Measurements from ENCODE around the gene FITM1. TPM values are rescaled to one million over a fixed set of nuclear protein-coding genes. Genes with fewer than 3 reads are reported as not detected.

Gene FITM1
- total RNA-seq, 1 experiment from 2014 or later = 0.89 TPM

DNA sequence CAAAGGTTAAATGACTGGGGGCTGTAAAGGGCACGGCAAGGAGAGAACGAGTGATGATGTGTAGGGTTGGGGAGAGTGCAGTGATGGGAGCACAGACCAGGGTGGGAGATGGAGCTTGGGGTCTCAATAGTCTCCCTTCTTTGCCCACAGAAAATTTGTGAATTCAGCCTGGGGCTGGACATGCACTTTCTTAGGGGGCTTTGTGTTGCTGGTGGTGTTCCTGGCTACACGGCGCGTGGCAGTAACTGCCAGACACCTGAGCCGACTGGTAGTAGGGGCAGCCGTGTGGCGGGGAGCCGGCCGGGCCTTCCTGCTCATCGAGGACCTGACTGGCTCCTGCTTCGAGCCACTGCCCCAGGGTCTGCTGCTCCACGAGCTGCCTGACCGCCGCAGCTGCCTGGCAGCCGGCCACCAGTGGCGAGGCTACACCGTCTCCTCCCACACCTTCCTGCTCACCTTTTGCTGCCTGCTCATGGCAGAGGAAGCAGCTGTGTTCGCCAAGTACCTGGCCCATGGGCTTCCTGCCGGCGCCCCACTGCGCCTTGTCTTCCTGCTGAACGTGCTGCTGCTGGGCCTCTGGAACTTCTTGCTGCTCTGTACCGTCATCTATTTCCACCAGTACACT, 1.7 kb downstream of the FITM1 start:
- Histone ChIP-seq H3K4me2 (ENCODE audit: low read depth, low read length, poor library complexity, severe bottlenecking) (no peak overlapping the region), H3K9ac (ENCODE audit: low read length) (no peak overlapping the region), H3K79me2 (ENCODE audit: low read length) (peaks cover 12% of the 10 kb centered on the region), H3K9me2 (replicated peaks; ENCODE audit: insufficient read depth, low read length) (no peaks in the 10 kb centered on the region), H3K27me3 (ENCODE audit: low read length) (no peaks in the 10 kb centered on the region), H4K20me1 (ENCODE audit: insufficient read depth, low read depth, low read length) (no peaks in the 10 kb centered on the region), H3K4me3 (ENCODE audit: low read length) (no peak overlapping the region), H3K27ac (ENCODE audit: low read length) (no peak overlapping the region), H3K4me1 (ENCODE audit: low read length) (peaks cover 15% of the 10 kb centered on the region), H3K9me3 (ENCODE audit: low read length) (no peaks in the 10 kb centered on the region), H2AFZ (ENCODE audit: low read length) (no peak overlapping the region), H3K36me3 (ENCODE audit: insufficient read depth, low read length) (no peaks in the 10 kb centered on the region)
- no peak for DNase-seq

DNA sequence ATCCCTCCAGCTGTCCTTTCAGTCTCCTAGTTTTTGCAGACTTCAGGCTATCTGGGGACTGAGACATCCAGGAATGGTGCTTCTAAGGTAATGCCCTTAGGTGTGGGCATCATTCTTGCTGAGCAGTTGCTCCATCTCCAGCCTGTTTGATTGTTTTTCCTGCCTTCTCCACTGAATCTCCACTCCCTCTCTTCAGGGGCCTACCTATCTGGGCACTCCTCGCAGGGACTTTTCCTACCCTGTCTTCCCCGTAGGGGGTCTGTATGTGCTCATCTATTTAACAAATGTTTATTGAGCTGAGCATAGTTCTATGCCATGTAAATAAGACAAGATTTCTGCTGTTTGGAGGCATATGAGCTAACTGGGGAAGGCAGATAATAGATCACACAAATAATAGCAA, 2.5 kb downstream of the FITM1 start:
- Histone ChIP-seq H3K9ac (ENCODE audit: low read length) (no peak overlapping the region), H3K27me3 (ENCODE audit: low read length) (no peaks in the 10 kb centered on the region), H3K79me2 (ENCODE audit: low read length) (peaks cover 19% of the 10 kb centered on the region), H3K4me2 (ENCODE audit: low read depth, low read length, poor library complexity, severe bottlenecking) (no peak overlapping the region), H3K9me3 (ENCODE audit: low read length) (no peaks in the 10 kb centered on the region), H3K27ac (ENCODE audit: low read length) (no peak overlapping the region), H2AFZ (ENCODE audit: low read length) (no peak overlapping the region), H4K20me1 (ENCODE audit: insufficient read depth, low read depth, low read length) (no peaks in the 10 kb centered on the region), H3K4me3 (ENCODE audit: low read length) (no peak overlapping the region), H3K9me2 (replicated peaks; ENCODE audit: insufficient read depth, low read length) (no peaks in the 10 kb centered on the region), H3K4me1 (ENCODE audit: low read length) (peaks cover 23% of the 10 kb centered on the region), H3K36me3 (ENCODE audit: insufficient read depth, low read length) (peaks cover 4% of the 10 kb centered on the region; the same call in 1 of the 2 replicates)
- no peak for DNase-seq

DNA sequence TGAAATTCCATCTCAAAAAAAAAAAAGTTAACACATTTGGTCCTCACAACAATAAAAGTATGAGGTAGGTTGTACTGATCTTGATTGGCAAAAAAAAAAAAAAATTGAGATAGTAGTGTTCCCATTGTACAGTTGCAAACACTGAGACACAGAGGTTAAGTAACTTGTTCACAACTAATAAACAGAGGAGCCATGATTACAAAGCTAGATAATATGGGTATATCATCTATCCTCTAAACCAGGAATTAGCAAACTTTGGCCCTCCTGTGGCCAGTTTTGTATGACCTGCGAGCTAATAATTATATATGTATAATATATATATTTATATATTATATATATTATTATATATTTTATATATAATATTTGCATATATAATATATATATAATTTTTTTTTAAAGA, 3.3 kb downstream of the FITM1 start:
- H3K4me1 ChIP-seq (ENCODE audit: low read length) = peaks cover 30% of the 10 kb centered on the region
- H3K36me3 ChIP-seq (ENCODE audit: insufficient read depth, low read length) = peaks cover 11% of the 10 kb centered on the region
- H3K4me2 ChIP-seq (ENCODE audit: low read depth, low read length, poor library complexity, severe bottlenecking) = no peak overlapping the region
- H3K79me2 ChIP-seq (ENCODE audit: low read length) = peaks cover 26% of the 10 kb centered on the region
- no peak overlapping the region for H2AFZ ChIP-seq (ENCODE audit: low read length)
- no peak overlapping the region for H3K27ac ChIP-seq (ENCODE audit: low read length)
- no peak overlapping the region for H3K4me3 ChIP-seq (ENCODE audit: low read length)
- no peaks in the 10 kb centered on the region for H4K20me1 ChIP-seq (ENCODE audit: insufficient read depth, low read depth, low read length)
- H3K9me2 ChIP-seq (replicated peaks; ENCODE audit: insufficient read depth, low read length) = no peaks in the 10 kb centered on the region
- peak; percentile 64 for DNase-seq
- H3K27me3 ChIP-seq (ENCODE audit: low read length) = no peaks in the 10 kb centered on the region
- no peaks in the 10 kb centered on the region for H3K9me3 ChIP-seq (ENCODE audit: low read length)
- H3K9ac ChIP-seq (ENCODE audit: low read length) = no peak overlapping the region

- H3K36me3 ChIP-seq (ENCODE audit: insufficient read depth, low read length) = peaks cover 23% of the 10 kb centered on the region
- H3K4me3 ChIP-seq (ENCODE audit: low read length) = peak overlapping the region; percentile 98
- peaks cover 43% of the 10 kb centered on the region for H3K79me2 ChIP-seq (ENCODE audit: low read length)
- DNase-seq = no peak
- peak overlapping the region; percentile 76 for H2AFZ ChIP-seq (ENCODE audit: low read length)
- H3K9me2 ChIP-seq (replicated peaks; ENCODE audit: insufficient read depth, low read length) = no peaks in the 10 kb centered on the region
- H3K4me2 ChIP-seq (ENCODE audit: low read depth, low read length, poor library complexity, severe bottlenecking) = peak overlapping the region; percentile 87
- no peaks in the 10 kb centered on the region for H3K27me3 ChIP-seq (ENCODE audit: low read length)
- peak overlapping the region; percentile 54 for H3K27ac ChIP-seq (ENCODE audit: low read length)
- peaks cover 42% of the 10 kb centered on the region for H3K4me1 ChIP-seq (ENCODE audit: low read length)
- no peaks in the 10 kb centered on the region for H3K9me3 ChIP-seq (ENCODE audit: low read length)
- peak overlapping the region; percentile 98 for H3K9ac ChIP-seq (ENCODE audit: low read length)
- no peaks in the 10 kb centered on the region for H4K20me1 ChIP-seq (ENCODE audit: insufficient read depth, low read depth, low read length)
Observed at GRCh38 chr14:24135584-24135833, 5.0 kb downstream of the FITM1 start.

- peak within 1 kb of the TSS; percentile 71 for H3K27ac ChIP-seq (ENCODE audit: low read length)
- H3K9me2 ChIP-seq (replicated peaks; ENCODE audit: insufficient read depth, low read length) = no peaks in the 10 kb centered on the region
- peak within 1 kb of the TSS; percentile 98 for H3K9ac ChIP-seq (ENCODE audit: low read length)
- no peaks in the 10 kb centered on the region for H3K27me3 ChIP-seq (ENCODE audit: low read length)
- H4K20me1 ChIP-seq (ENCODE audit: insufficient read depth, low read depth, low read length) = no peaks in the 10 kb centered on the region
- H3K79me2 ChIP-seq (ENCODE audit: low read length) = peaks cover 48% of the 10 kb centered on the region
- H3K4me1 ChIP-seq (ENCODE audit: low read length) = peaks cover 42% of the 10 kb centered on the region
- H3K36me3 ChIP-seq (ENCODE audit: insufficient read depth, low read length) = peaks cover 23% of the 10 kb centered on the region
- peak; percentile 99 for DNase-seq
- H3K4me3 ChIP-seq (ENCODE audit: low read length) = peak within 1 kb of the TSS; percentile 98
- H3K9me3 ChIP-seq (ENCODE audit: low read length) = no peaks in the 10 kb centered on the region
- peak within 1 kb of the TSS; percentile 87 for H3K4me2 ChIP-seq (ENCODE audit: low read depth, low read length, poor library complexity, severe bottlenecking)
- peak within 1 kb of the TSS; percentile 76 for H2AFZ ChIP-seq (ENCODE audit: low read length)
Observed at GRCh38 chr14:24135834-24136683, 5.6 kb downstream of the FITM1 start, which contains the start of gene PSME1. TSS of gene PSME1 (plus strand) at chr14:24136194. CDS start at chr14:24136263, 69 bp downstream.

- no peak overlapping the region for H2AFZ ChIP-seq (ENCODE audit: low read length)
- H3K27me3 ChIP-seq (ENCODE audit: low read length) = no peaks in the 10 kb centered on the region
- DNase-seq = peak; percentile 82
- H3K9ac ChIP-seq (ENCODE audit: low read length) = peak overlapping the region; percentile 98
- no peaks in the 10 kb centered on the region for H3K9me2 ChIP-seq (replicated peaks; ENCODE audit: insufficient read depth, low read length)
- H3K27ac ChIP-seq (ENCODE audit: low read length) = peak overlapping the region; percentile 71
- H4K20me1 ChIP-seq (ENCODE audit: insufficient read depth, low read depth, low read length) = no peaks in the 10 kb centered on the region
- peak overlapping the region; percentile 98 for H3K4me3 ChIP-seq (ENCODE audit: low read length)
- H3K4me1 ChIP-seq (ENCODE audit: low read length) = peaks cover 44% of the 10 kb centered on the region
- H3K4me2 ChIP-seq (ENCODE audit: low read depth, low read length, poor library complexity, severe bottlenecking) = peak overlapping the region; percentile 87
- no peaks in the 10 kb centered on the region for H3K9me3 ChIP-seq (ENCODE audit: low read length)
- peaks cover 51% of the 10 kb centered on the region for H3K79me2 ChIP-seq (ENCODE audit: low read length)
- peaks cover 23% of the 10 kb centered on the region for H3K36me3 ChIP-seq (ENCODE audit: insufficient read depth, low read length)
Observed at GRCh38 chr14:24136684-24137528, 6.4 kb downstream of the FITM1 start.

DNA sequence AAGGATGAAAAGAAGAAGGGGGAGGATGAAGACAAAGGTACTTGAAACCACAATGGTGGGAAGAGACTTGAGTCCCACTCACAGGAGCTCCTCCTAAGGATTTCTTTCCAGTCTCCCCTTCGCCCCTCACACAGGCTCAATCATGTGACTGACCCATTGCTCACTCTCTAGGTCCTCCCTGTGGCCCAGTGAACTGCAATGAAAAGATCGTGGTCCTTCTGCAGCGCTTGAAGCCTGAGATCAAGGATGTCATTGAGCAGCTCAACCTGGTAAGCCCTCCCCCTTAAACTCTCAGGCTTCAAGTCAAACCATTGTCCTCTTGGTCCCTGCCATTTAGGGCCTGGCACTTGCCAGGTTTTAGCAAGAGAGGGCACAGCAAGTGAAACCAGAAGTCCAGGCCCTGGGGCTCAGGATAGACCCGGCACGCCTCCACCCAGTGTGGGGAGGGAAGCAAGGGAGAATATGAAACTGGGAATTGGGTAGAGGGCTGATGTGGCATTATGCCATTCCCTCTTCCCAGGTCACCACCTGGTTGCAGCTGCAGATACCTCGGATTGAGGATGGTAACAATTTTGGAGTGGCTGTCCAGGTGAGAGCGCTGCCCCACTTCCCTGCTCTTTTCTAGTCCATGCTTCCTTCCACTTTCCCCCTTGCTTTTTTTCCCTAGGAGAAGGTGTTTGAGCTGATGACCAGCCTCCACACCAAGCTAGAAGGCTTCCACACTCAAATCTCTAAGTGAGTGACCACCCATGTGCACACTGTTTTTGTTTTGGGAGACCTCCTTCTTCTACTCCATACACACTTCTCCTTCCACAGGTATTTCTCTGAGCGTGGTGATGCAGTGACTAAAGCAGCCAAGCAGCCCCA, 7.3 kb downstream of the FITM1 start:
- DNase-seq = peak; percentile 60
- no peaks in the 10 kb centered on the region for H3K9me2 ChIP-seq (replicated peaks; ENCODE audit: insufficient read depth, low read length)
- no peak overlapping the region for H2AFZ ChIP-seq (ENCODE audit: low read length)
- H4K20me1 ChIP-seq (ENCODE audit: insufficient read depth, low read depth, low read length) = no peaks in the 10 kb centered on the region
- peak overlapping the region; percentile 98 for H3K9ac ChIP-seq (ENCODE audit: low read length)
- peak overlapping the region; percentile 98 for H3K4me3 ChIP-seq (ENCODE audit: low read length)
- H3K4me2 ChIP-seq (ENCODE audit: low read depth, low read length, poor library complexity, severe bottlenecking) = peak overlapping the region; percentile 87
- H3K27ac ChIP-seq (ENCODE audit: low read length) = peak overlapping the region; percentile 71
- H3K27me3 ChIP-seq (ENCODE audit: low read length) = no peaks in the 10 kb centered on the region
- H3K79me2 ChIP-seq (ENCODE audit: low read length) = peaks cover 51% of the 10 kb centered on the region
- peaks cover 23% of the 10 kb centered on the region for H3K36me3 ChIP-seq (ENCODE audit: insufficient read depth, low read length)
- no peaks in the 10 kb centered on the region for H3K9me3 ChIP-seq (ENCODE audit: low read length)
- H3K4me1 ChIP-seq (ENCODE audit: low read length) = peaks cover 51% of the 10 kb centered on the region
